Suppressor macrophage (primary cell): ENCODE measurements around the gene HSD17B10.
"Not testable (repeated sequence)": the region's sequence is repeated elsewhere in the genome, so short reads cannot be mapped to it uniquely, and the experiment has no call there.

ENCODE experiments used
- DNase-seq, 4 experiments: peaks; one replicate each; pipeline ENCODE4 v3.0.0-alpha.2; 2020 to 2022

The HSD17B10 gene

DNA sequence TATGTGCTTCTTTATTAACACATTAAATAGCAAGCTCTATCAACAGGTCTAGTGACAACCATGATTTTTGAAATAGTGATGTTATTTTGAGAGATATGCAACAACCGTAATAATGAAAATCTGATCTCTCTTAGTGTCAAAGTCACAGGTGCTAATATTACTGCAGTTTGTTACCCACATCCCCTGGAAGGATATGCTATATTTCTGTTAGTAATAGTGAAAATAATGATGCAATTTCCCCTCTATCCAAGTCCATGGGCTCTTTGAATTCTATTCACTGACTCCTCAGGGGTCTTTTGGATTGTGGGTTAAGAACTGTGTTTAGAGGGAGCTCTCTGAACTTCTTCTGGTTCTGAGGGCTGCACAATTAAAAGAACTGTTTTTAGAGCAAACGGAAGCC lies 3.0 kb upstream of the HSD17B10 start:
- no peak for DNase-seq

DNA sequence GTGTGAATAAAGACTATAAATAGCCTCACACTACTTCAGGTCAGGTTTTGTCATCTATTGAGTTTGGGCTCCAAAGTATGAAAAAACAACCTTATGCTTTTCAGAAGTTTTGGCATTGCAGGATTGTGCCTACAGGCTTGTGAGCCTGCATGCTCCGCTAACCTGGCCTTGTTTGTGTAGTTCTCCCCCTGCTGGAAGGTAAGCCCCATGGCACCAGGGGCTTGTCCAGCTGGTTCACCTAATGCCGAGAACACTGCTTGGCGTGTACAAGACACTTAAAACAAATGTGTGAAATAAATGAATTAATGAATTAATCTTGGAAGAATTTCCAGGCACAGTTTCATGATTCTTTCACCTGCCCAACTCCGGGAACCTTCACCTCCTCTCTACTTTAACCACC lies 1.8 kb upstream of the HSD17B10 start:
- peak; percentile 53 to 79 (median 72) for DNase-seq

DNA sequence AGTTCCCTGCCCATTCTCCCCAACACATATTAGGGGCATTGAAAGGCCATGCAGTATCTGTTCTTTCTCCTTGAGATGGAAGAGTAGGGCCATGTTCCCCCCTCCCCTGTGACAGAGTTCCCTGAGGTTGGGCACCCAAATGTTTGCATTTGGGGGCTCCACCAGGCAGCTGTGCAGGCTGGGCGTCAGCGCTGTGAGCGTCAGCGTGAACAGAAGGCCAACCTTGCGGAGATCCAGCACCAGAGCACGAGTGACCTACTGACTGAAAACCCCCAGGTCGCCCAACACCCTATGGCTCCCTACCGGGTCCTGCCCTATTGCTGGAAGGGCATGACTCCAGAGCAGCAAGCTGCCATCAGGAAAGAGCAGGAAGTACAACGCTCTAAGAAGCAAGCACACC lies 3.9 kb downstream of the HSD17B10 start:
- DNase-seq: no peak

DNA sequence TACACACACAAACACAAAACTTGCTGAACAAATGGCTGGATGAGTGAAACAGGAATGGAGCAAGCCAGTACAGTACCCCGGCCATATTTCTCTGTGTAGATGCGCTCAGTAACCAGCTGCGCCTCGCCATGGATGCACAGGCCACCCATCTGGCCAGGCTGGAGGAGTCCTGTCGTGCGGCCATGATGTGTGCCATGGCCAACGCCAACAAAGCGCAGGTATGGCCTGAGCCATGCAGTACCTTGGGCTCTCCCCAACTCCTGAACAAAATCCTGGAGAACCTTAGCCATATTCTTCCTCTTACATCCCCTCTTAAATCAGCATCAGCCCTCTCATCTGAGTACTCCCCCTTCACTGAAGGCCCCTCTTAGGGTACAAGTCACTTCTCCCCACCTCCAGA lies 4.4 kb downstream of the HSD17B10 start:
- no peak for DNase-seq

GRCh38 chrX:53422861-53423306 lies 11.3 kb downstream of the HSD17B10 start, which contains the start of gene RIBC1:
Gene RIBC1, plus strand, starts transcription at chrX:53422873. Its CDS starts 3,404 bp downstream, at chrX:53426277.
- DNase-seq: no peak

GRCh38 chrX:53422086-53422860 lies 11.9 kb downstream of the HSD17B10 start, which contains the start of gene SMC1A:
Gene SMC1A, minus strand, starts transcription at chrX:53422654. Its CDS starts 54 bp downstream, at chrX:53422600.
- peak; percentile 96 to 97 (median 96) for DNase-seq

DNA sequence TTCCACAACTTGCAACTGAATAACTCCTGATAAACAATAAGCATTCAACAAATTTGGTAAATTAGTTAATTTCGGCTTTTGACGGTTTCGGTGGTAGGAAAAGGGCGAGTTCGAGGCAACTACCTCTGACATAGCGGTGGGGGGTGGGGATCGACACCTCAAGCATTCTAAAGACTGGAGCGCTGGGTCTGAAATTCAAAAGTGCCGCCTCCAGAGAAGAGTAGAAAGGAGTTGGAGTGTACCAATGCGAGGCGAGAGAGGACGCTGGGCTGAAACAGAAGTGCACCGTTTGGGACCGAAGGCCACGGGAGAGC lies 12.4 kb downstream of the HSD17B10 start:
- DNase-seq: no peak

- no peak for DNase-seq
Measured at GRCh38 chrX:53421125-53421524, 13.0 kb downstream of the HSD17B10 start.

DNA sequence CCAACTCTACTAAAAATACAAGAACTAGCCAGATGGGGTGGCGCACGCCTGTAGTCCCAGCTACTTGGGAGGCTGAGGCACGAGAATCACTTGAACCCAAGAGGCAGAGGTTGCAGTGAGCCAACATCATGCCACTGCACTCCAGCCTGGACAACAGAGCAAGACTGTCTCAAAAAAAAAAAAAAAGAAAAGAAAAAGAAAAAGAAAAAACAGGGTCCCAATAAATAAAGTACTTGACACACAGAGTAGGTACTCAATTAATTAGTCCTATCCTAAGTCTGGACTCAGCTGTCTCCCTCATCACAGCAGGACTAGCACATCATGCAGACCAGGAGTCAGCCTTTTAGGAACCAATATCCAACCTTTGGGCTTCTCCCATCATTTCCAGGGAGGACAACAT lies 13.8 kb downstream of the HSD17B10 start:
- DNase-seq: not testable (repeated sequence)

DNA sequence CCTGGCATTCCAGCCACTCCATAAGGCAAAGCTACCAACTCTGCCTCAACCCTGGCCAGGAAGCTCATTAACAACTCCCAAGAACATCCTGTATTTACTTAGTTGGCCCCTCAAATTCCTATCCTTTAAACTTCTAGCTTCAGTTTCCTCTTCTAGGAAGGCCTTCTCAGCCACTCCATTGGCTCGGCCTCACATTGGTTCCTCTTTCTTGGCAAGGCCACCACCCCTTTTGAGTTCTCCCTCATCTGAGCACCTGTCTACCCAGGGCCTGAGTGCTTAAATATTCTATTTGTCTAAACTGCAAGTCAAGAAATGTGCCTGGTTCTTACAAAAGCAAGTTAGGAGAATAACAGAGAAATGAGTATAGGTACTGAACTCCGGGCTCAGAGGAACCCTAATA lies 21.7 kb downstream of the HSD17B10 start:
- DNase-seq: peak in 3 of 4 experiments; percentile 14 to 41 (median 19)

- no peak for DNase-seq
Measured at GRCh38 chrX:53403535-53403934, 30.6 kb downstream of the HSD17B10 start.

GRCh38 chrX:53398216-53398615 lies 36.0 kb downstream of the HSD17B10 start:
- DNase-seq: no peak

- no peak for DNase-seq
Measured at GRCh38 chrX:53395605-53396298, 38.4 kb downstream of the HSD17B10 start.

GRCh38 chrX:53383376-53384076 lies 50.6 kb downstream of the HSD17B10 start:
- no peak for DNase-seq
